Measurements from ENCODE around the gene LORICRIN. TPM values are rescaled to one million over a fixed set of nuclear protein-coding genes. Genes with fewer than 3 reads are reported as not detected.

Gene LORICRIN
- total and polyA plus RNA-seq, 2 donors, result not detected

GRCh38 chr1:153293851-153294250 lies 34.4 kb downstream of the LORICRIN start:
- no peaks in the 10 kb centered on the region for H3K36me3 ChIP-seq (ENCODE audit: insufficient read depth)
- no peak for DNase-seq (ENCODE audit: extremely low spot score)
- no peak overlapping the region for H3K27ac ChIP-seq (ENCODE audit: low read depth)
- H3K4me1 ChIP-seq (ENCODE audit: insufficient read depth), result no peaks in the 10 kb centered on the region
- WGBS, result 75% methylated on average over 9 of the region's 9 CpGs
- no peak overlapping the region for H3K4me3 ChIP-seq (ENCODE audit: low read depth, low read length)

- 56% methylated on average over 5 of the region's 5 CpGs for WGBS
- no peak for DNase-seq (ENCODE audit: extremely low spot score)
- Histone ChIP-seq H3K36me3 (ENCODE audit: insufficient read depth) (no peaks in the 10 kb centered on the region), H3K4me3 (ENCODE audit: low read depth, low read length) (no peak overlapping the region), H3K27ac (ENCODE audit: low read depth) (no peak overlapping the region), H3K4me1 (ENCODE audit: insufficient read depth) (no peaks in the 10 kb centered on the region)
These were observed 42.8 kb downstream of the LORICRIN start for GRCh38 chr1:153302308-153302707.

GRCh38 chr1:153305682-153306081 lies 46.2 kb downstream of the LORICRIN start:
- WGBS, result 85% methylated on average over 6 of the region's 6 CpGs
- Histone ChIP-seq H3K36me3 (ENCODE audit: insufficient read depth) (no peaks in the 10 kb centered on the region), H3K27ac (ENCODE audit: low read depth) (no peak overlapping the region), H3K4me3 (ENCODE audit: low read depth, low read length) (no peak overlapping the region), H3K4me1 (ENCODE audit: insufficient read depth) (no peaks in the 10 kb centered on the region)
- DNase-seq (ENCODE audit: extremely low spot score), result no peak

GRCh38 chr1:153306303-153307220 lies 47.1 kb downstream of the LORICRIN start:
- H3K36me3 ChIP-seq (ENCODE audit: insufficient read depth), result no peaks in the 10 kb centered on the region
- no peak overlapping the region for H3K4me3 ChIP-seq (ENCODE audit: low read depth, low read length)
- no peaks in the 10 kb centered on the region for H3K4me1 ChIP-seq (ENCODE audit: insufficient read depth)
- WGBS, result 82% methylated on average over 22 of the region's 22 CpGs
- no peak overlapping the region for H3K27ac ChIP-seq (ENCODE audit: low read depth)
- DNase-seq (ENCODE audit: extremely low spot score), result no peak

GRCh38 chr1:153307221-153307600 lies 47.7 kb downstream of the LORICRIN start:
- no peak for DNase-seq (ENCODE audit: extremely low spot score)
- WGBS, result 81% methylated on average over 10 of the region's 10 CpGs
- H3K4me3 ChIP-seq (ENCODE audit: low read depth, low read length), result no peak overlapping the region

GRCh38 chr1:153308540-153308939 lies 49.1 kb downstream of the LORICRIN start:
- no peak for DNase-seq (ENCODE audit: extremely low spot score)
- Histone ChIP-seq H3K4me1 (ENCODE audit: insufficient read depth) (no peaks in the 10 kb centered on the region), H3K4me3 (ENCODE audit: low read depth, low read length) (no peak overlapping the region), H3K27ac (ENCODE audit: low read depth) (no peak overlapping the region), H3K36me3 (ENCODE audit: insufficient read depth) (no peaks in the 10 kb centered on the region)
- WGBS, result 80% methylated on average over 2 of the region's 2 CpGs

More at GRCh38 chr1:153307221-153307600, 47.7 kb downstream of the LORICRIN start:
- no peak overlapping the region for H3K27ac ChIP-seq (ENCODE audit: low read depth)
- no peaks in the 10 kb centered on the region for H3K4me1 ChIP-seq (ENCODE audit: insufficient read depth)
- no peaks in the 10 kb centered on the region for H3K36me3 ChIP-seq (ENCODE audit: insufficient read depth)

- H3K4me1 ChIP-seq (ENCODE audit: insufficient read depth), result no peaks in the 10 kb centered on the region
- no peak for DNase-seq (ENCODE audit: extremely low spot score)
- WGBS, result 69% methylated on average over 2 of the region's 2 CpGs
These were observed 50.0 kb downstream of the LORICRIN start for GRCh38 chr1:153309441-153309840.

GRCh38 chr1:153310526-153310925 lies 51.0 kb downstream of the LORICRIN start:
- Histone ChIP-seq H3K36me3 (ENCODE audit: insufficient read depth) (no peaks in the 10 kb centered on the region), H3K4me3 (ENCODE audit: low read depth, low read length) (no peak overlapping the region), H3K27ac (ENCODE audit: low read depth) (no peak overlapping the region), H3K4me1 (ENCODE audit: insufficient read depth) (no peaks in the 10 kb centered on the region)
- 72% methylated on average over 7 of the region's 7 CpGs for WGBS
- no peak for DNase-seq (ENCODE audit: extremely low spot score)

More at GRCh38 chr1:153309441-153309840, 50.0 kb downstream of the LORICRIN start:
- Histone ChIP-seq H3K27ac (ENCODE audit: low read depth) (no peak overlapping the region), H3K36me3 (ENCODE audit: insufficient read depth) (no peaks in the 10 kb centered on the region), H3K4me3 (ENCODE audit: low read depth, low read length) (no peak overlapping the region)

Other genes with a start within 250 kb of the LORICRIN start
- gene SPRR1B, start 228.5 kb upstream of the LORICRIN start, total RNA-seq, result not detected
- gene SPRR1B, start 228.5 kb upstream of the LORICRIN start, polyA plus RNA-seq, result not detected
- gene SPRR2D, start 218.6 kb upstream of the LORICRIN start, total RNA-seq, result not detected
- not detected for gene SPRR2D, start 218.6 kb upstream of the LORICRIN start, polyA plus RNA-seq
- gene SPRR2A, start 202.2 kb upstream of the LORICRIN start, total RNA-seq, result not detected
- gene SPRR2A, start 202.2 kb upstream of the LORICRIN start, polyA plus RNA-seq, result not detected
- not detected for gene SPRR2B, start 188.1 kb upstream of the LORICRIN start, total RNA-seq
- gene SPRR2B, start 188.1 kb upstream of the LORICRIN start, polyA plus RNA-seq, result not detected
- gene SPRR2E, start 165.2 kb upstream of the LORICRIN start, total RNA-seq, result not detected
- not detected for gene SPRR2E, start 165.2 kb upstream of the LORICRIN start, polyA plus RNA-seq
- not detected for gene SPRR2F, start 146.2 kb upstream of the LORICRIN start, total RNA-seq
- not detected for gene SPRR2F, start 146.2 kb upstream of the LORICRIN start, polyA plus RNA-seq
- not detected for gene SPRR2G, start 108.8 kb upstream of the LORICRIN start, total RNA-seq
- not detected for gene SPRR2G, start 108.8 kb upstream of the LORICRIN start, polyA plus RNA-seq
- not detected for gene LELP1, start 56.3 kb upstream of the LORICRIN start, total RNA-seq
- gene LELP1, start 56.3 kb upstream of the LORICRIN start, polyA plus RNA-seq, result not detected
- gene PRR9, start 42.1 kb upstream of the LORICRIN start, total RNA-seq, result not detected
- gene PRR9, start 42.1 kb upstream of the LORICRIN start, polyA plus RNA-seq, result not detected
- gene PGLYRP3, start 53.3 kb downstream of the LORICRIN start, total RNA-seq, result not detected
- not detected for gene PGLYRP3, start 53.3 kb downstream of the LORICRIN start, polyA plus RNA-seq
- not detected for gene PGLYRP4, start 89.2 kb downstream of the LORICRIN start, total RNA-seq
- gene PGLYRP4, start 89.2 kb downstream of the LORICRIN start, polyA plus RNA-seq, result 0.10 TPM
- gene S100A9, start 98.2 kb downstream of the LORICRIN start, total RNA-seq, result 77.5 TPM
- gene S100A9, start 98.2 kb downstream of the LORICRIN start, polyA plus RNA-seq, result 471 TPM
- 5.6 TPM for gene S100A12, start 115.9 kb downstream of the LORICRIN start, total RNA-seq
- gene S100A12, start 115.9 kb downstream of the LORICRIN start, polyA plus RNA-seq, result 4.3 TPM
- 16.5 TPM for gene S100A8, start 131.4 kb downstream of the LORICRIN start, total RNA-seq
- 128 TPM for gene S100A8, start 131.4 kb downstream of the LORICRIN start, polyA plus RNA-seq
- not detected for gene S100A7A, start 156.8 kb downstream of the LORICRIN start, total RNA-seq
- not detected for gene S100A7A, start 156.8 kb downstream of the LORICRIN start, polyA plus RNA-seq
- gene S100A7, start 201.0 kb downstream of the LORICRIN start, total RNA-seq, result not detected
- not detected for gene S100A7, start 201.0 kb downstream of the LORICRIN start, polyA plus RNA-seq